HG02571 (cell line): ENCODE data around the gene RIPK4.

ENCODE experiments used
- ATAC-seq: cut with Tn5 transposase; IDR thresholded peaks from one replicate; pipeline ENCODE4 v1.9.1; 2021; ENCODE audit warnings: mild to moderate bottlenecking, moderate library complexity; ENCODE audit not compliant: unreplicated experiment

The RIPK4 gene

GRCh38 chr21:41770901-41771624 lies 4.2 kb upstream of the RIPK4 start:
- ATAC-seq: no peak

DNA sequence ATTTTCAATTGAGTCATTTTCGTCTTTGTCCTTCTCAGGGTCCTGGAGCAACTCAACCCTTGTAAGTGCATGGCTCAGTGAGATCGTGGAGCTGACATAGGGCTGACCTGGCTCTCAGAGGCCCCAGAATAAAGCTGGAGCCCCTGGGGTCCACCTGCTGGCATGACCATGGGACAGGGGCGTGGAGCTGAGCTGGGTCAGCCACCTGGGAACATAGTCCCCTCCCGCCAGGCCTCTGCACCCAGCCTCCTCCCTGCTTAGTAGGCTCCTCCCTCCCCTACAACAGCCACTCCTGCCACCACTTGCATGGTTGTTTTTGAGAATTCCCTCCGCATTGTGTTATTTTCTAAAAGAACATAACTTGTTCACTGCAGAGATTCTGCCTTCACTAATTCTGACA lies 3.1 kb upstream of the RIPK4 start:
- ATAC-seq: no peak

DNA sequence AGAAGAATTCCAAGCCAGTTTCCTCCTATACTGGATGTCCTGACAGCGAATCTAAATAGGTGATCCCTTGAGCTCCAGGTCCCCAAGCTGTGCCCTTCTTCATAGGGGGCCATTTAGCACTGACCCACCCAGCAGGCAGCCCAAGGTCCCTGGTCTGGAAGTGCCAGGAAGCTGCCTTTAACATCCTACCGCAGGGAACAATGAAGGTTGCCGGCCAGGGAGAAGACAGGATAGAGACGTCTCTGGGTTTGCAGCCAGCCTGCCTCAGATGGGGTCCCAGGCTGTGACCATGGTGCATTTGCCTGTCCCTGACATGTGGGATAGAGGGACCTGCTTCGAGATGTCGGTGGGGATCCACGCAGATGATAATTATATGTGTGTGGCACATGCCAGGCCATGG lies 2.7 kb upstream of the RIPK4 start:
- ATAC-seq: no peak

DNA sequence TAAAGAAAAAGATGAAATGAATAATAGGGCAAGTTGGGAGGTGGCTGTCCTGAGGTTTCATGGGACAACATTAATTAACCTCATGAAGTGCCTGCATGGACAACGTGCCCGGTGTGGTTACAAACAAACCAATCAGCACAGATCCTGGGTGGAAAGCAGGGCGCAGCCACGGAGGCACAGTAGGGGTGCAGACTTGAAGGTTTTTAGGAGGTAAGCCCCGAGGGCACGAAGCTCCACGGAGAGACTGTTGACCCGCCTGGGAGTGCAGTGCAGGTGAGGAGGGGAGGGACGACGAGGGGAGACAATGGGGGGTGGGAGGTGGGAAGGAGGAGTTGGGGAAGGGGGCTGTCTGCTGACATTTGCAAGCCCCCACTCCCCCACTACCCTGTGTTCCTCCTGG lies 2.3 kb upstream of the RIPK4 start:
- no peak for ATAC-seq

GRCh38 chr21:41768437-41769042 lies 1.7 kb upstream of the RIPK4 start:
- ATAC-seq: no peak

- ATAC-seq: no peak
These were observed 969 bp upstream of the RIPK4 start for GRCh38 chr21:41767606-41768436.

- no peak for ATAC-seq
These were observed 624 bp downstream of the RIPK4 start for GRCh38 chr21:41765973-41766882.

DNA sequence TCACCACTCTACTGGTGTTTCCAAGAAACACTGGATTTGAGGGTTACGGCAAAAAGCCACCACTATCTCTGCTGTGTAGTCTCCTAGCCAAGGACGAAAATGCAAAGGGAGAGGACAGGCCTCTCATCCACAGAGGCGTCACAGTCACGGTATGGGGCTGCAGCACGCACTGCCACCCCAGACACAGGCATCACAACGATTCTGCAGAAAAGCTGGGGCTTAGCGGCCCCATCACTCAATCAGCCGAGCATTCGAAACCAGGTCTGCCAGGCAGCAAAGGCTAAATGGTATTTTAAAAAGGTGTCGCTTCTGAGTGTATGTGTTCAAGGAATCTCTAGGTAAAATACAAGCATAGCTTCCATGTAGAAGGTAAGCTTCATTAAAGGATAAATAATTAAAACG lies 1.4 kb downstream of the RIPK4 start:
- no peak for ATAC-seq

GRCh38 chr21:41764558-41765419 lies 2.1 kb downstream of the RIPK4 start:
- no peak for ATAC-seq

- no peak for ATAC-seq
These were observed 2.9 kb downstream of the RIPK4 start for GRCh38 chr21:41763996-41764395.

GRCh38 chr21:41763398-41763931 lies 3.4 kb downstream of the RIPK4 start:
- no peak for ATAC-seq

GRCh38 chr21:41762753-41763152 lies 4.1 kb downstream of the RIPK4 start:
- no peak for ATAC-seq

GRCh38 chr21:41761934-41762635 lies 4.8 kb downstream of the RIPK4 start:
- no peak for ATAC-seq

DNA sequence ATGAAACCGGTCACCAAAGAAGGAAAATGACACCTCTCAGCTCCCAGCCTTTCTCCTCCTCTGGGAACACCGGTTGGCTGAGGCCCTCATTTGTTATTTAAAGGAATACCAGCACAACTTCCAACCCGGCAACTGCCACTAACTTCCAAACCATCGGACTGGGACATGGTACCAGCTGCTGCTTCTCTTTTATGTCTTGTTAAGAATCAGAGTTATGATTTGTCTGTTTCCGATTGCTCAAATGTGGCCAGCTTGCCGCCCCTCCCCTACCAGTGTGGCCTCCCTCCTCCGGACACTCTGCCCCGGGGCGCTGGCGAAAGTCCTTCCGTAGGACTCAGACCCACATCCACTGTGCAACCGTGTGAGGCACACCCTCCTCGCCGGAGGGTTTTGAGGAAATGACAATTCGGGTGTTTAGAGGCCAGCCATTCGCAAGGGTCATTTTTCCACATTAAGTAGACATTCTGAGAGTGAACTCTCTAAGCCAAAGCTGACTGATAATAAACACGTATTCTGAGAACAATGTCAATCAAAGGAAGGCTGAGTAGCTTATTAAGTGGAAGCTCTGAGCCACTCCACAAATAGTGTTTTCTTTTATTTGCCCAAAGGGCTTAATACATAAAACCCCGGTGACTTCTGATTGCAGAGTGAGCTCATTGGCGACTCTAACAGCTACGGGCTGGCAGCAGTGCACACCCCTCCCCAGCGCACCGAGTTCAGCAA lies 5.5 kb downstream of the RIPK4 start:
- ATAC-seq: no peak

GRCh38 chr21:41760411-41760810 lies 6.4 kb downstream of the RIPK4 start:
- ATAC-seq: no peak

DNA sequence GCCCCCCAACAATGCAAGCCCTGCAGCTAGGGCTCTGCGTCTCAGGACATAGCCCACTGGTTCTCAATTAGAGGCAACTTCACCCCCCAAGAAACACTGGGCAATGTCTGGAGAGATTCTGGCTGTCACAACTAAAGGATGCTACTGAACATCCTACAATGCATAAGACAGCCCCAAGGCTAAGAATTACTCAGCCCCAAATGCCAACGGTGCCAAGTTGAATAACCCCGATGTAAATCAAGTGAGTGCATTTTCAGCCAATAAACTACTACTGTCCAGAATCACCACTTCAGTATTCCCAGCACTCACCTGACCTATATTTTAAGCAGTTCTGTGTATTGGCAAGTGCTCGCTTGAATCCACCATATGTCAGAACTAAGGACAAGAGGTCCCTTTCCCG lies 6.9 kb downstream of the RIPK4 start:
- ATAC-seq: no peak

GRCh38 chr21:41759214-41759840 lies 7.5 kb downstream of the RIPK4 start:
- no peak for ATAC-seq

DNA sequence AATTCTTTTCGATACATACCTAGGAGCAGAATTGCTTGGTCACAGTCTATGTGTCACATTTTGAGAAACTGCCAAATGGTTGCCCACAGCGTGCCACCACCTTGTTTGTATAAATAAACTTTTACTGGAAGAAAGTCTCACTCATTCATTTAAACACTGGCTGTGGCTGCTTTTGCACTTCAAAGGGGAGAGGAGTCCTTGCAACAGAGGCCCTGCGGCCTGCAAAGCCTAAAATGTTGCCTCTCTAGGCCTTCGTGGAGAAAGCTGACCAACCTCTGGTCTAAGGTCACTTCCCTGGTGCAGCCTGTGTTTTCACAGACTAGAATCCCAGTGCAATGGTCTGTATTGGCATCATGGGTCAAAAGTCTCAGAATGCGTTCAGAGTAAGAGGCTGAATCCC lies 8.3 kb downstream of the RIPK4 start:
- ATAC-seq: no peak
